GM10847 (cell line): Measurements from ENCODE around the gene CAPN5.

Experiments
- POLR2A ChIP-seq: IDR thresholded peaks from 2 replicates; pipeline ENCODE4 v1.6.1; 2011; ENCODE audit not compliant: insufficient read length; ENCODE audit errors: extremely low read depth

The CAPN5 gene

GRCh38 chr11:77069969-77070582, 3.3 kb downstream of the CAPN5 start:
- no peak for TF ChIP-seq POLR2A

GRCh38 chr11:77071077-77071476, 4.3 kb downstream of the CAPN5 start:
- no peak for TF ChIP-seq POLR2A

- TF ChIP-seq POLR2A = no peak
These were observed 5.2 kb downstream of the CAPN5 start for GRCh38 chr11:77071671-77072605.

- TF ChIP-seq POLR2A = no peak
These were observed 6.1 kb downstream of the CAPN5 start for GRCh38 chr11:77072851-77073327.

- no peak for TF ChIP-seq POLR2A
These were observed 6.7 kb downstream of the CAPN5 start for GRCh38 chr11:77073328-77074001.

GRCh38 chr11:77074205-77074604, 7.4 kb downstream of the CAPN5 start:
- no peak for TF ChIP-seq POLR2A

GRCh38 chr11:77074626-77075221, 8.0 kb downstream of the CAPN5 start:
- TF ChIP-seq POLR2A = no peak

GRCh38 chr11:77075425-77075905, 8.7 kb downstream of the CAPN5 start:
- no peak for TF ChIP-seq POLR2A

- TF ChIP-seq POLR2A = no peak
These were observed 12.9 kb downstream of the CAPN5 start for GRCh38 chr11:77079666-77080065.

- TF ChIP-seq POLR2A = no peak
These were observed 14.0 kb downstream of the CAPN5 start for GRCh38 chr11:77080643-77081210.

- no peak for TF ChIP-seq POLR2A
These were observed 14.6 kb downstream of the CAPN5 start for GRCh38 chr11:77081381-77081851.

- TF ChIP-seq POLR2A = no peak
These were observed 15.4 kb downstream of the CAPN5 start for GRCh38 chr11:77081976-77082836.

- no peak for TF ChIP-seq POLR2A
These were observed 16.2 kb downstream of the CAPN5 start for GRCh38 chr11:77082838-77083565.
